ENCODE data around the gene SEC16A.

SEC16A gene

GRCh38 chr9:136466155-136466541 lies 16.7 kb downstream of the SEC16A start:
- in situ Hi-C loops (cut with MboI; ENCODE audit: low sequenced_read_pairs) = no loop called here

GRCh38 chr9:136465500-136466154 lies 17.2 kb downstream of the SEC16A start:
- in situ Hi-C loops (cut with MboI; ENCODE audit: low sequenced_read_pairs) = no loop called here

GRCh38 chr9:136464241-136464640 lies 18.6 kb downstream of the SEC16A start:
- in situ Hi-C loops (cut with MboI; ENCODE audit: low sequenced_read_pairs) = no loop called here

DNA sequence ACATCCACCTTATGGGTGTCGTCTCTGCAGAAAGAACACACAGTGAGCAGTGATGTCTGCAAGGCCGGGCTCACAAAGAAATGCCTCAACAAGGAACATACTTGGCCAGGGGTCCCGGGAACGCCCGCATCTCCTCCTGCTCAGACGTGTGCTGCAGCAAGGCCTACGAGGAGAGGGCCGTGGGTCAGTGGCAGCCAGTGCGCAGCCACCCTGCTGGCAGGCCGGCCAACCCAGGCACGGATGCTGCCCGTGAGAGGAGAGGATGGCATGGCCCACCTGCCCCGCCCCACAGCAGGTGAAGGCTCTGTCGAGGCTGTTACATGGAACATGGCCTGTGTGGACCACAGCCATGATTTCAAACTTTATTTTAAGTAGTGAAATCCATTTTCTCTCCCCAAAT lies 19.3 kb downstream of the SEC16A start:
- in situ Hi-C loops (cut with MboI; ENCODE audit: low sequenced_read_pairs) = no loop called here

- in situ Hi-C loops (cut with MboI; ENCODE audit: low sequenced_read_pairs) = no loop called here
Observed at GRCh38 chr9:136462664-136463063, 20.2 kb downstream of the SEC16A start.

- in situ Hi-C loops (cut with MboI; ENCODE audit: low sequenced_read_pairs) = no loop called here
Observed at GRCh38 chr9:136460772-136461325, 22.0 kb downstream of the SEC16A start.

- in situ Hi-C loops (cut with MboI; ENCODE audit: low sequenced_read_pairs) = no loop called here
Observed at GRCh38 chr9:136459425-136459824, 23.4 kb downstream of the SEC16A start.

DNA sequence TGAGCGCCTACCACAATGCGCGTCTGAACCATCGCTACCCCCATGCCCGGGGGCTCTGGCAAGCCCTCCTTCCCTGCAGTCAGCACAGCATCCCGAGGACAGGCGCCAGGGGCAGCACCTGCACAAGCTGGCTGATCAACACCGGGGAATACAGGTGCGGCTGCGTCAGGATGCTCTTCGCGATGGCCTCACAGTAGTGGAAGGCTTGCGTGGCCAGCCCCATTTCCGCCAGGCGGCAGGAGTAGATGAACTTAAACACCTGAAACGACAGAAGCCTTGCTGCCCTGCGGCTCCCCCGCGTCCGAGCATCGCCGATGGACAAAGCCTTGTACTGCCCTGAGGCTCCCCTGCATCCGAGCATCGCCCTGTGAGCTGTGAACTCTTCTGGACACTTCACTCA lies 25.5 kb downstream of the SEC16A start:
- in situ Hi-C loops (cut with MboI; ENCODE audit: low sequenced_read_pairs) = no loop called here

DNA sequence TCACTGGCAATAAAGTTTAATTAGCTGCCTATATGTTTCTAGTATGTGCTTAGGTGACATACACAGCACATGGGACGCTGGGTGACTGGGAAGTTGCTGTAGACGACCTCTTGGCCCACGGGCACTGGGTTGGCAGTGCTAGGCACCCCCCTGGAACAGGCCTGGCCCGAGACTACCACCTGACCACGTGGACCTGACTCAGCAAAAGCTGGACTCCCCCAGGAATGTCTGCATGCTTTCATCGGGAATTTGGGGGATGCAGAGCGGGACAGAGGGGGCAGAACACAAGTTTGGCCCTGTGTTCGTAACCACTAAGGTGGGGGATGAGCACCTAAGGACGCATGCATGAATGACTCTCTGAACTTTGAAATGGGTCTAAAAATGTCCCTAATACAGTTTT lies 26.6 kb downstream of the SEC16A start:
- in situ Hi-C loops (cut with MboI; ENCODE audit: low sequenced_read_pairs) = no loop called here

GRCh38 chr9:136455043-136456002 lies 27.5 kb downstream of the SEC16A start:
- in situ Hi-C loops (cut with MboI; ENCODE audit: low sequenced_read_pairs) = no loop called here

- in situ Hi-C loops (cut with MboI; ENCODE audit: low sequenced_read_pairs) = no loop called here
Observed at GRCh38 chr9:136454026-136454796, 28.6 kb downstream of the SEC16A start.

GRCh38 chr9:136453326-136453725 lies 29.5 kb downstream of the SEC16A start:
- in situ Hi-C loops (cut with MboI; ENCODE audit: low sequenced_read_pairs) = no loop called here

- in situ Hi-C loops (cut with MboI; ENCODE audit: low sequenced_read_pairs) = no loop called here
Observed at GRCh38 chr9:136451221-136451877, 31.5 kb downstream of the SEC16A start.

DNA sequence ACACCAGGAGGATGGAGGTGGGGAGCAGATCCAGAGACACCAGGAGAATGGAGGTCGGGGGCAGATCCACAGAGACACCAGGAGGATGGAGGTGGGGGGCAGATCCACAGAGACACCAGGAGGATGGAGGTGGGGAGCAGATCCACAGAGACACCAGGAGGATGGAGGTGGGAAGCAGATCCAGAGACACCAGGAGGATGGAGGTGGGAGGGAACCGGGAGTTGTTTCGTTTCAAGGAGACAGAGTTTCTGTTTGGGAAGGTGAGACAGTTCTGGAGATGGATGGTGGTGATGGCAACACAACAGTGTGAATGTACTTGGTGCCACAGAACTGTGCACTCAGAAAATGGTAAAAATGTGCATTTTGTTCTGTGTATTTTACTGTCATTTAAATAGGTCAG lies 34.2 kb downstream of the SEC16A start:
- in situ Hi-C loops (cut with MboI; ENCODE audit: low sequenced_read_pairs) = no loop called here

DNA sequence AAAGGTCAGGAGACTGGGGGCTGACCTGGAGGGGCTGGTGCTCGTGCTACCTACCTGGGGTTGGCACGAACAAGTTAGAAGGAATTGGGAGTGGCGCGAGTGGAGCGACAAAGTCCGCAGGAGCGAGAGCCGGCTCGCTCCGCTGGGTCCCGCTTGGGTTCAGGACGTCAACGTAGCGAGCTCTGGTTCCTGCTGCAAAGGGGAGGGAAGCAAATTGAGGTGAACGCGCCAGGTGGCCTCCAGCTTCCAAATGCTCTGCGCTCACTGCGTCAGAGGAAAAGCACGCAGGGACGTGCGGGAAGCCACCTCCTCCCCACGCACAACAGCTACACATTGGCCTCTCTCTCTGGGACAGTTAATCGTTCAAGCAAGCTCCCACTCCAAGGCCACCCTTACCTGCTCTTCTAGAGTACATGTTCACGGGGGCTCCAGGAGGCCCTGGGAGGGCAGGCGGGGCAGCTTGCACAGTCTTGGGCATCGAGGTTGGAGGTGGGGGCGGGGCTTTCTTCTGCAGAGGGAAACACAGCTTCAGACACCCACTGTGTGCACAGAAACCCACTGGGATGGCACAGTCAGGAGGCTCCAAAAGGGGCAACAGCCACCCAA lies 35.6 kb downstream of the SEC16A start:
- in situ Hi-C loops (cut with MboI; ENCODE audit: low sequenced_read_pairs) = no loop called here

DNA sequence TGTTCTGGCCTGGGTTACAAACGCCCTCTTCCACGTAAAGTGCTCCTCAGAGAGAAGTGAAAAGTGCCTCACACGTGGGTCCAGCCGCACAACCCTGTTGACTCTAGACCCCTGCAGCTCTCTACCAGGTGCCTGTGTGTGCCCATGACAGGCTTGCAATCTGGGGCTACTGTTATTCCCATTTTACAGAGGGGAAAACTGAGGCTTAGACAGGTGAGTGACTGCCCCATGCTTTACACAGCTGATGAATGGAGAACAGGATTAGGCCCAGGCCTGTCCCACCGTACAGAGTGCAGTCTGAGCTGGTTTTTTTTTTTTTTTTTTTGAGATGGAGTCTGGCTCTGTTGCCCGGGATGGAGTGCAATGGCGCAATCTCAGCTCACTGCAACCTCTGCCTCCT lies 37.0 kb downstream of the SEC16A start:
- in situ Hi-C loops (cut with MboI; ENCODE audit: low sequenced_read_pairs) = no loop called here

DNA sequence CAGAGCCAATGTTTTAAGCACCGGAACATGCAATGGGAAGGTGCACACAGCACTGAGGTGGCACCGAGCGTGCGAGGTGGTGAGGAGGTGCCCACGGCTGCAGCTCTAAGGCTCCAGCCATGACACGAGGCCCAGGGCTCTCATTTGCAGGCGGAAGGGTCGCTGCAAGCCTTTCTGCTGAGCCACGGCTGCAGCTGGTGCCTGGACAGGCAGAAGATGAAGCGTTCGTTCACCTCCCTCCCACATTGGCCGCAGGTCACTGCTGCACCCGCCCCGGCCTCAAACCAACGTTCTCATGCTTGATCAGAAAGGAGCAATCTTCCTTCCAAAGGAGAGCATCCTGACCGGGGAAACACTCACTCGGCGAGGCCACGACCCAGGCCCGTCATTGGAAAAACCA lies 38.7 kb downstream of the SEC16A start:
- in situ Hi-C loops (cut with MboI; ENCODE audit: low sequenced_read_pairs) = no loop called here

GRCh38 chr9:136443687-136444086 lies 39.2 kb downstream of the SEC16A start:
- in situ Hi-C loops (cut with MboI; ENCODE audit: low sequenced_read_pairs) = no loop called here

DNA sequence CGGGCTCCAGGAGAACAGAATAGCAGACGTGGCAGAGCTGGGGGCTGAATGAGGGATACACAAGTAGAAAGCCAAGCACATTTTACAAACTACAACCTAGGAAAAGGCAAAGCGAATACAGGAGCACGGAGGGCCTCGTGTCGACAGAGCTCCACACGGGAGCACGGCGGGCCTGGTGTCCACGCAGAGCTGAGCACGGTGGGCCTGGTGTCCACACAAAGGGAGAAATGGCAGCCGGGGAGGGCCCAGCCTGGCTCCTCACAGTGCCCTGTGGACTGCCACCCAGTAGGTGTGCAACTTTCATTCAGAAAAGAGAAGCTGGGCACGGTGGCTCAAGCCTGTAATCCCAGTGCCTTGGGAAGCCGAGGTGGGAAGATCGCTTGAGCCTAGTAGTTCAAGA lies 39.8 kb downstream of the SEC16A start:
- in situ Hi-C loops (cut with MboI; ENCODE audit: low sequenced_read_pairs) = no loop called here

DNA sequence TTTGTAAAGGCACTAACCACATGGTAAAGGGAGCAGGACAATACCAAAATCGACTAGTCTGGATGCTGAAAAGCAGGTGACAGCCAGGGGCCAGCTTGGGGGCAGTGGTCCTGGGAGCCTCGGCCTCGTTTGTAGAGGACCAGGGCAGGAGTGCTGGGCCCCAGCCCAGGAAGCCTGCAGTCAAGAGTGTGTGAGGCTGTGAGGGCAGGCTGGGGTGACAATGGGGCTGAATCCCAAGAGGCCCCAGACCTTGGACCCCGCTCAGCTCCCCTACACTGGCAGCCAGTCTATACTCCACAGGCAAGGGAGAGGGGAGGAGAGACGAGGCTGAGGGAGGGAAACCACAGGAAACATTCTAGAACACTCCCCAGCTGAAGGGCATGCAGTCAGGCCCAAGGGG lies 40.6 kb downstream of the SEC16A start:
- in situ Hi-C loops (cut with MboI; ENCODE audit: low sequenced_read_pairs) = no loop called here
